ENCODE measurements around the gene TMEM236. TPM values are rescaled to one million over a fixed set of nuclear protein-coding genes. Genes with fewer than 3 reads are reported as not detected.

TMEM236 gene
- total RNA-seq, 2 experiments from 2014 or later = 0.06 to 0.12 TPM

GRCh38 chr10:17731331-17732020 lies 20.5 kb upstream of the TMEM236 start:
- H3K4me3 Mint-ChIP-seq = no peak overlapping the region
- H3K36me3 Mint-ChIP-seq = no peaks in the 10 kb centered on the region
- ATAC-seq (no peak), DNase-seq (no peak)
- no peak overlapping the region for H3K27ac Mint-ChIP-seq
- no peaks in the 10 kb centered on the region for H3K9me3 Mint-ChIP-seq (ENCODE audit: low read depth)
- no peaks in the 10 kb centered on the region for H3K4me1 Mint-ChIP-seq
- no peaks in the 10 kb centered on the region for H3K27me3 Mint-ChIP-seq
- CTCF ChIA-PET = interaction anchor here (1.2 kb wide), 1 partner anchor 55 kb away, joined by 3 read pairs; no protein-coding TSS in a partner anchor

DNA sequence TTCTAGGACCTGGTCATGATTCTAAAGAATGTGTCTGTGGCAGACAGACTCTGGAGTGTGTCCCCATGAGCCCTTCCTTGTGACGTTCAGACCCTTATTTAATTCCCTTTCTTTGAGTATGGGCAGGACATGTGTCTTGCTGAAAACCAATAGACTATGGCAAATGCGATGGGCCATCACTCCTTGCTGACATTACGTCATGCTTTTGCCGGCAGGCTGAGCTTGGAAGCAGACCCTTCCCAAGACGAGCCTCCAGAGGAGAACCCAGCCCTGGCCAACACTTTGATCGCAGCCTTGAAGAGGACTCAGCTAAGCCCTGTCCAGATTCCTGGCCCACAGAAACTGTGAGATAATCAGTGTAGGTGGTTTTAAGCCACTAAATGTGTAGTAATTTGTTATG lies 18.4 kb upstream of the TMEM236 start:
- Mint-ChIP-seq H3K4me1 (no peaks in the 10 kb centered on the region), H3K27ac (no peak overlapping the region), H3K9me3 (ENCODE audit: low read depth) (no peaks in the 10 kb centered on the region), H3K4me3 (no peak overlapping the region), H3K36me3 (no peaks in the 10 kb centered on the region), H3K27me3 (no peaks in the 10 kb centered on the region)
- CTCF ChIA-PET = no interaction called here
- DNase-seq (no peak), ATAC-seq (no peak)

GRCh38 chr10:17734432-17735080 lies 17.4 kb upstream of the TMEM236 start:
- CTCF ChIA-PET = interaction anchor here (1.0 to 2.6 kb wide), 2 partner anchors 8 to 87 kb away, joined by 3 to 6 read pairs; no protein-coding TSS in a partner anchor
- Mint-ChIP-seq H3K27ac (no peak overlapping the region), H3K27me3 (no peaks in the 10 kb centered on the region), H3K36me3 (no peaks in the 10 kb centered on the region), H3K4me3 (no peak overlapping the region), H3K9me3 (ENCODE audit: low read depth) (no peaks in the 10 kb centered on the region), H3K4me1 (no peaks in the 10 kb centered on the region)
- ATAC-seq = no peak
- no peak for DNase-seq

GRCh38 chr10:17735166-17735941 lies 16.6 kb upstream of the TMEM236 start:
- CTCF ChIA-PET = interaction anchor here (1.1 to 2.6 kb wide), 2 partner anchors 9 to 88 kb away, joined by 4 to 6 read pairs; no protein-coding TSS in a partner anchor
- Mint-ChIP-seq H3K4me3 (no peak overlapping the region), H3K27me3 (no peaks in the 10 kb centered on the region), H3K27ac (no peak overlapping the region), H3K9me3 (ENCODE audit: low read depth) (no peaks in the 10 kb centered on the region), H3K36me3 (no peaks in the 10 kb centered on the region), H3K4me1 (no peaks in the 10 kb centered on the region)
- ATAC-seq = no peak
- no peak for DNase-seq

DNA sequence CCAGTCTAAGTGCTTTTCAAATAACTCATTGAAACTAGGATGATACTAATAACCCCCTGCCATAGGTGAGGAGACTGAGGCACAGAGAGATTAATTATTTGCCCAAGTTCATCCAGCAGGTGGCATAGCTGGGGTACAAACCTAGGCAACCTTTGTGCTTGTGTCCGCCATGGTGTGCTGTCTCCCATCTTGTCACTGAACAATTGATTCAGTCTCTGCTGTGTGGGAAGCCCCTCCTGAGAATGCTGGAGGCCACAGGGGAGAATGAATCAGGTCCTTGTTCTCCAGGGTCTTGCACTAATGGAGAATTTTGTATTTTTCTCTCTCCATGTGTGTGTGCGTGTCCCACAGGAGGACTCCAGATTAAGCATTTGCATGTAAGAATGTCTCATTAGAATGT lies 15.8 kb upstream of the TMEM236 start:
- Mint-ChIP-seq H3K36me3 (no peaks in the 10 kb centered on the region), H3K27me3 (no peaks in the 10 kb centered on the region), H3K4me1 (no peaks in the 10 kb centered on the region), H3K9me3 (ENCODE audit: low read depth) (no peaks in the 10 kb centered on the region), H3K27ac (no peak overlapping the region), H3K4me3 (no peak overlapping the region)
- no peak for DNase-seq
- CTCF ChIA-PET = interaction anchor here (1.1 to 2.6 kb wide), 2 partner anchors 8 to 89 kb away, joined by 4 to 6 read pairs; no protein-coding TSS in a partner anchor
- ATAC-seq = no peak

- CTCF ChIA-PET = interaction anchor here (2.1 to 2.6 kb wide), 2 partner anchors 31 to 90 kb away, joined by 6 read pairs; no protein-coding TSS in a partner anchor
- Mint-ChIP-seq H3K9me3 (ENCODE audit: low read depth) (no peaks in the 10 kb centered on the region), H3K4me3 (no peak overlapping the region), H3K4me1 (no peaks in the 10 kb centered on the region), H3K36me3 (no peaks in the 10 kb centered on the region), H3K27ac (no peak overlapping the region), H3K27me3 (no peaks in the 10 kb centered on the region)
- ATAC-seq (peak; percentile 33), DNase-seq (no peak)
These were observed 14.7 kb upstream of the TMEM236 start for GRCh38 chr10:17737027-17737965.

- ATAC-seq (no peak), DNase-seq (no peak)
- H3K4me3 Mint-ChIP-seq = no peak overlapping the region
- H3K27ac Mint-ChIP-seq = no peak overlapping the region
- H3K36me3 Mint-ChIP-seq = no peaks in the 10 kb centered on the region
- H3K9me3 Mint-ChIP-seq (ENCODE audit: low read depth) = no peaks in the 10 kb centered on the region
- H3K4me1 Mint-ChIP-seq = peaks cover 11% of the 10 kb centered on the region
- no peaks in the 10 kb centered on the region for H3K27me3 Mint-ChIP-seq
- CTCF ChIA-PET = interaction anchor here (1.1 kb wide), 1 partner anchor 135 kb away, joined by 3 read pairs; no protein-coding TSS in a partner anchor
These were observed 11.3 kb upstream of the TMEM236 start for GRCh38 chr10:17740668-17741067.

- Mint-ChIP-seq H3K36me3 (no peaks in the 10 kb centered on the region), H3K27me3 (no peaks in the 10 kb centered on the region), H3K27ac (no peak overlapping the region), H3K4me3 (no peak overlapping the region), H3K9me3 (ENCODE audit: low read depth) (no peaks in the 10 kb centered on the region), H3K4me1 (peaks cover 11% of the 10 kb centered on the region)
- DNase-seq = peak; percentile 79
- ATAC-seq = peak; percentile 53
- CTCF ChIA-PET = interaction anchor here (0.7 to 1.8 kb wide), 7 partner anchors 8 to 937 kb away, joined by 3 to 8 read pairs (median 4); partner anchors contain the start of gene STAM
These were observed 9.1 kb upstream of the TMEM236 start for GRCh38 chr10:17742918-17743317.

GRCh38 chr10:17743437-17743836 lies 8.6 kb upstream of the TMEM236 start:
- Mint-ChIP-seq H3K4me3 (no peak overlapping the region), H3K9me3 (ENCODE audit: low read depth) (no peaks in the 10 kb centered on the region), H3K27ac (no peak overlapping the region), H3K4me1 (peaks cover 11% of the 10 kb centered on the region), H3K36me3 (no peaks in the 10 kb centered on the region), H3K27me3 (no peaks in the 10 kb centered on the region)
- DNase-seq = no peak
- CTCF ChIA-PET = interaction anchor here (1.3 to 1.8 kb wide), 3 partner anchors 96 to 135 kb away, joined by 4 to 8 read pairs (median 4); partner anchors contain the start of gene STAM
- ATAC-seq = no peak

GRCh38 chr10:17744341-17744861 lies 7.6 kb upstream of the TMEM236 start:
- CTCF ChIA-PET = interaction anchor here (0.7 to 1.5 kb wide), 4 partner anchors 9 to 136 kb away, joined by 3 to 4 read pairs (median 4); no protein-coding TSS in a partner anchor
- H3K27me3 Mint-ChIP-seq = no peaks in the 10 kb centered on the region
- no peak overlapping the region for H3K4me3 Mint-ChIP-seq
- peaks cover 11% of the 10 kb centered on the region for H3K4me1 Mint-ChIP-seq
- H3K27ac Mint-ChIP-seq = no peak overlapping the region
- ATAC-seq (no peak), DNase-seq (no peak)
- no peaks in the 10 kb centered on the region for H3K36me3 Mint-ChIP-seq
- no peaks in the 10 kb centered on the region for H3K9me3 Mint-ChIP-seq (ENCODE audit: low read depth)

- no peak overlapping the region for H3K27ac Mint-ChIP-seq
- H3K4me1 Mint-ChIP-seq = peaks cover 7% of the 10 kb centered on the region
- no peaks in the 10 kb centered on the region for H3K27me3 Mint-ChIP-seq
- CTCF ChIA-PET = interaction anchor here (1.7 kb wide), 1 partner anchor 142 kb away, joined by 3 read pairs; no protein-coding TSS in a partner anchor
- no peaks in the 10 kb centered on the region for H3K9me3 Mint-ChIP-seq (ENCODE audit: low read depth)
- DNase-seq (no peak), ATAC-seq (no peak)
- no peak overlapping the region for H3K4me3 Mint-ChIP-seq
- H3K36me3 Mint-ChIP-seq = no peaks in the 10 kb centered on the region
These were observed 4.0 kb upstream of the TMEM236 start for GRCh38 chr10:17747883-17748550.

- H3K4me1 Mint-ChIP-seq = no peaks in the 10 kb centered on the region
- no peak overlapping the region for H3K4me3 Mint-ChIP-seq
- ATAC-seq (no peak), DNase-seq (no peak)
- H3K36me3 Mint-ChIP-seq = no peaks in the 10 kb centered on the region
- H3K27ac Mint-ChIP-seq = no peak overlapping the region
- no peaks in the 10 kb centered on the region for H3K9me3 Mint-ChIP-seq (ENCODE audit: low read depth)
- no peaks in the 10 kb centered on the region for H3K27me3 Mint-ChIP-seq
- CTCF ChIA-PET = no interaction called here
These were observed 2.1 kb upstream of the TMEM236 start for GRCh38 chr10:17749890-17750289.
